Fibroblast of skin of left biceps (primary cell): ENCODE measurements around the gene ECE1.
"Not testable (repeated sequence)": the region's sequence is repeated elsewhere in the genome, so short reads cannot be mapped to it uniquely, and the experiment has no call there.

ENCODE experiments used
- DNase-seq, 2 experiments: peaks; one replicate each; pipeline ENCODE4 v3.0.0-alpha.2; 2013; ENCODE audit warnings: low read depth in 2 of 2

Gene ECE1

DNA sequence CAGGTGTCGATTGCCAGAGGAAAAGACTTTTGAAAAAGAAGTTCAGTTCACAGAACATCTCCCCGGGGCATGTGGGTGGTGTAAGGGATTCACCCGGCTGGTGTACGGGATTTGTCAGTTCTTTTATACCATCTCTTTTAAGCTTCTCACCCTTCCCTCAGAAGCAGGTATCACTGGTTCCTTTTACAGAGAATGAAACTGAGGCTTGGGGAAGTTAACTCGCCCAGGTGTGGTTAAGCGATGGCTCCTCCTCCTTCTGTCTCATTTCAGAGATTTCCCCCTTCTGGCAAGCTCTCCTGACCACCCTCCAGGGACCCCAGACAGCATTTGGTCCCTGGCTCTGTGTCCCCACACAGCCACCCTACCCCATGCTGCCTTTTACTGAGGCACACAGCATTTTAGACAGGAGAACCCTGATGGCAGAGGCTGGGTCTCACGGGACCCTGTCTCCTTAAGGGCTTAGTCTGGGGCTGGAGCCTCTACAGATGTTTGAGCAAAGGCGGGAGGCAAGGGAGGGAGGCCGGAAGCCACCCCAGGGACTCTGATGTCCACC lies 2.8 kb upstream of the ECE1 start:
- DNase-seq = no peak

- no peak for DNase-seq
Measured at GRCh38 chr1:21292503-21292983, 2.3 kb upstream of the ECE1 start.

DNA sequence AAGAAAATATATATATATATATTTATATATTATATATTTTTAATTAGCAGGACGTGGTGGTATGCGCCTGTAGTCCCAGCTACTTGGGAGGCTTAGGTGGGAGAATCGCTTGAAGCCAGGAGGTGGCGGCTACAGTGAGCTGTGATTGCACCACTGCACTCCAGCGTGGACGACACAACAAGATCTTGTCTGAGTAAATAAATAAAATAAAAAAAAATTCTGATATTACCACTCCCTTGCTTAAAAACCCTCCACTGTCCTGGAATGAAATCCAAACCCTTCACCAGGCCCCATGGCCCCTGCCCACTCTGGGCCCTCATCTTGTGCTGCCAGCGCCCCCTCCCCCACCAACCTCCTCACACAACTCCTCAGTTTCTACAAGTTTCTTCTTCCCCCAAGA lies 1.7 kb upstream of the ECE1 start:
- DNase-seq = no peak

DNA sequence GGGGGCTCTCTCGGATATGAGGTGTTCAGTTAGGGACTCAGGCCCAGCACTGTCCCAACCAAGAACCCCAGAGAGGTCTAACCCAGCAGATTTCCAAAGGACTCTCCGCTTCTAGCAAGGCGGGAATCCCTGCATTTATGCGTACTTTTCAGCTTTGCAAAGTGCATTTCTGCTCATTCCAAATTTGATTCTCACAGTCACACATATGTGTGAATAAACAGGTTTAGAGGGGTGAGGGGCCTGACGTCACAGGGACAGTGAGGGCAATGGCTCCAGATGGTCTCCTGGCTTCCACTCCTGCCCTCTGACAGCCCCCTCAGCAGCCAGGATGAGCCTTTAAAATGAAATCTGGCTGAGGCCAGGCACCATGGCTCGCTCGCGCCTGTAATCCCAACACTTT lies 921 bp upstream of the ECE1 start:
- DNase-seq = no peak

GRCh38 chr1:21290546-21290944 lies 282 bp upstream of the ECE1 start:
- DNase-seq = no peak

- no peak for DNase-seq
Measured at GRCh38 chr1:21289127-21289526, 1.1 kb downstream of the ECE1 start.

- no peak for DNase-seq
Measured at GRCh38 chr1:21287905-21288514, 2.3 kb downstream of the ECE1 start.

GRCh38 chr1:21285386-21285785 lies 4.9 kb downstream of the ECE1 start:
- not testable (repeated sequence) for DNase-seq

DNA sequence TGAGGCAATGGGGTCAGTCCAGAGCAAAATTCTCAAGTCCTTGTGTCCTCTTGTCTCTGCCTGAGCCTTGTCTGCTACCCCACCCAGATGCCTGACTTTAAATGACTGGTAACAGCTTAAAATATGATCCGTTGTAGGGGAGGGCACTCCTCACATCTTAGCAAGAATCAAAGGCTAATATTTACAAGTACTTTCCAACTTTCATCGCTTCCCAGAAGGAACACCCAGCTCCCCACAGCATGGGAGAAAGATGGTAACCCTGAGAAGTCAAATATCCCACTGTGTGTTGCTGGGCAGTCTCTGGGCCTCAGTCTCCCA lies 5.2 kb downstream of the ECE1 start:
- DNase-seq = no peak

DNA sequence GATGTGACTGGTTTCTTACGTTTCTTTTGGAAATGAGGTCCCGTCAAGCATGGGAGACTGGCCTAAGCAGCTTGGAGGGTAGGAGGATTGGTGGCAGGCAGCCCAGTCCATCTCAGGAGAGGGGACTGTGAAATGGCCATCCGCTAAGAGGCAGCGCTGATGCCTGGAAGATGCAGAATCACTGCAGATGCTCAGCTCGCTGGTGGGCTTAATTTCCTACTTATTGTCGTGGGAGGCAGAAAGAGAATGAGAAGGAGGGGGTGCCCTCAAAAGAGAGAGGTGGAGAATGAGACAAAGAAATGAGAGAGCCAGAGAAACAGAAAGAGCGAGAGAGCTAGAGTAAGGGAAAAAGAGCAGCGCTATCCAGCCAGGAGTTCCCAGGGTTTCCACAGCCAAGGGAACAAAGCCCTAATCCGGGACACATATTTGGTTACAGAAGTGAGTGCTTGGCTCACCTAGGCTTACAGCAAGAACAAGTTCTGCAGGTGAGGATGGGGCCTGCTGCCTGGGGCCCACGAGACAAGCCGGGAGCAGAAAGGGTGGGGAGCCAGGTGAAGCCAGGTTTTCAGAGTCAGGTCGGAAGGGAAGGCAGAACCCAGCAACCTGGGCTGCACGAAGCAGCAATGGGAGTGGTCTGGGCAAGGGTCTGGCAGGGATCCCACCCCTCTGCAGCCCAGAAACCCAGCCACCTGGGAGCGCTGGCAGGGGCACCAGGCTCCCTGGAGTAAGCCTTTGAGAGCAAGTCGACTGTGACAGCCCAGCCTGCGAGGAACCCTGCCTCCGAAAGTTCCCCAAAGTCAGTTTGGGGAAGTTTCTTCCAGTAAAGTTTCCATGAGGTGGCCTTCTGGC lies 5.8 kb downstream of the ECE1 start:
- no peak for DNase-seq

DNA sequence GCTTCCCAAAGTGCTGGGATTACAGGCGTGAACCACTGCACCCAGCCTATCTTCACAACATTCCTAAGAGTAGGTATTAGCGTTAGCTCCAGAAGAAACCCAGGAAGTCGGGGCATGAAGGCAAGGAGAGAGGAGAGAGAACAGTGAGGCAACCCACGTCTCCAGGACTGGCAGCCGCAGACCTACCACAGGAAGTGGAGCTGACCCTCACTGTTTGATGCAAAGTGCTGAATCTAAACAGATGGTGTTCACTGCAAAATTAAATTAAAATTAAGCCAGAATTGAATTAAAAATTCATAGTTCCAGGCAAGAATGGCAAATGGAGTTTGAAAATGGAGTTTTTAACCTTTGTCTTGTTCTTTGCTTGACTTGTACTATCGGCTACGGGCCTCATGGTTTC lies 6.7 kb downstream of the ECE1 start:
- no peak for DNase-seq

GRCh38 chr1:21282020-21282419 lies 8.2 kb downstream of the ECE1 start:
- not testable (repeated sequence) for DNase-seq

DNA sequence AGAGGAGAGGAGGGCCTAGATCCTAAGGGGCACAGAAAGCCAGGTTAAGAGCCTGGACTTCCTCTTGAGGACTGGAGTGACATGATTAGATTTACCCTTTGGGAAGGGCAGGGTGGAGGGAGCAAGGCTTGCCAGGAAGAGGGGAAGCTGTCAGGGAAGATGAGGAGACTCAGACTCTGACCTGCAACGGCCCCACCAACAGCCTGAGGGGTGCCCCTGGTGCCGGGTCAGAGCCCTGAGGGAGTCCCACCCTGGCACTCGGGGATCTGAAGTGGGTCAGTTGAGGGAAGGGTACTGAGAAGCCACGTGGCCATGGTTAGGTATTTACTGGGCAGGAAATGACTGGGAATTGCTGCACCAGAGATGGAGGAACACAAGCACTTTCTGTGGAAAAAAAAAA lies 9.8 kb downstream of the ECE1 start:
- DNase-seq = no peak

DNA sequence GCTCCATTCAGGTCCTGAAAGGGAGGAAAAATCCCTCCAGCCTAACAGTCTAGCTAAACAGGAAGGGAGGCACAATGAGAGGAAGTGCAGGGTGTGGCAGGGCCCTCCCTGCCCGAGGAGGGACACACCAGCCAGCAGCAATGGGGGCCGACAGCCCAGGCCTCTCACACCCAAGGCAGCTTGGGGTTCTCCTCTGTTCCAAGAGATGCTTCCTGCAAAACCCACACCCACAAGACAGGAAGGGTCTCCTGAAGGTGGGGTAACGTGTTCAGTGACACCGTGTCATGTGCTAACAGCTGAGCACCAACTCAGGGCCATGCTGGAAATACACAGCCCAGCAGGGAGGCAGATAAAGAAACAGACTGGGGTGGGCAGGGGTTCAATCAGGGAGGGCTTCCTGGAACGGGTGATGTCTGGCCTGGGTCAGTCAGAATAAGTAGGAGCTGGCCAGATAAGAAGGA lies 10.2 kb downstream of the ECE1 start:
- DNase-seq = no peak

DNA sequence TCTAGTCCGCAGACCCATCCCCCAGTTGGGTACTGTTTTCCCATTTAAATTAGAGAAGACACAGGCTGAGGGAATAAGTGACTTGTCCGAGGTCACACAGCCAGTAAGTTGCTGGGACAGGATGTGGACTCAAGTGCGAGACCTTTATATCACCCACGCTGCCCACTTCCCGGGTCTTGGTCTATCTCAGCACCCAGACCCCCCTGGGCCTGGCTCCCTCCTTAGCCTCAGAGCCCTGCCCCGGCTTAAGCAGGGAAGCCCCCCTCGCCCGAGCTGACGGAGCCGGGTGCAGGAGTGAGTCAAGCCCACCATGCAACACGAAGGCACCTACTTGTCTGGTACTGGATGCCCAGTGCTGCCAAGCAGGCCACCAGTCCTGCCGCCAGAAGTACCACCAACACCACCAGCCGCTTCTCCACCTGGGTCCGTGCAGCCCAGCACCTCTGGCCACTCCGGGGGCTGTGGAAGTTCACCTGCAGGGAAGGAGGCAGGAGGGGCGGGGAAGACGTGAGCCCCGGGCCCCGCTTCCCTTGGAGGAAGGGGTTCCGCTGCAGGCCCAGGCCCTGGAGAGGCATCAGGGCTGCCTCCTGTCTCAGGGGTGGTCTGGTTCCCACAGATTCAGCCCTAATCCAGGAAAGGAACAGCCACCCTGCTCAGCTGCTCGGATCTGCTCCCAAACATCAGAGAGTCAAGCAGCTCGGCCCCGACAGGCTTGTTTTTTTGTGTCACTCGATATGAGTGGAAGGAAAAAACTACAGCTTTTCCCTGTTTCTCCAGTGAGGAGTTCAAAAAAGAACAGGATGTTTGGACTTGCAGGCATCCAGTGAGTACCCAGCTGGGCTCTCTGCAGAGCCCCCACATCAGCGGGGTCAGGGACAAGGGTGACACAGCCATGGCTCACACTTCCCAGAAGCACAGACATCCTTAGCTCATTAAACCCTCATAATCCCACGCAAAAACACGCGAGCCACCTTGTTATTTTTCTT lies 11.1 kb downstream of the ECE1 start:
- DNase-seq = no peak

DNA sequence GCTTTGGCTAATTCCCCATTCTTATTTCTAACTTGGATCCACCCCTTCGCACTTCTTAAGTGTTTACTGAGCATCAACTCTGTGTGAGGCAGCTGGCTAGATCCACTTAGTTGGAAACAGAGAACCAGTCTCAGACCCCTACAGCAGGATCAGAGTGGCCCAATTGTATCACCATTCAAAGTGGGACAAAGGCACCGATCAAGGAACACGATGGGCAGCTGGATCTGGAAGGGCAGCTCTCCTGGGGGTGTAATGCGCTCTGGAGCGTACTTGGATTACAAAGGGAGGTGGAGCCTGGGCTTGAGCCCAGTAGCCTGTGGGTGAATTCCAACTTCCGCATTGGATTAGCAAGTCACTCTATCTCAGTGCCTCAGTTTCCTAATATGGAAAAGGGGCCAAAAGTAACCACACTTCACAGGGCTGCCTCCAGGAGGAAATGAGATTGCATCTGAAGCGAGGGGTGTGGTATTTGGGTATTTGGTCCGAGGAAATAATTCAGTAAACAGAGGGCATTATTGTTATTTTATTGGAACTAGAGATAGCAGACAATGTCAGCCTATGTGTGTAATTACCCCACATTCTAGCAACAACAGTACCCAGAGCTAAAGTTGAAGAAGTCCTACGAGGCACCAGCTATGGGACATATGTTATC lies 11.9 kb downstream of the ECE1 start:
- no peak for DNase-seq

DNA sequence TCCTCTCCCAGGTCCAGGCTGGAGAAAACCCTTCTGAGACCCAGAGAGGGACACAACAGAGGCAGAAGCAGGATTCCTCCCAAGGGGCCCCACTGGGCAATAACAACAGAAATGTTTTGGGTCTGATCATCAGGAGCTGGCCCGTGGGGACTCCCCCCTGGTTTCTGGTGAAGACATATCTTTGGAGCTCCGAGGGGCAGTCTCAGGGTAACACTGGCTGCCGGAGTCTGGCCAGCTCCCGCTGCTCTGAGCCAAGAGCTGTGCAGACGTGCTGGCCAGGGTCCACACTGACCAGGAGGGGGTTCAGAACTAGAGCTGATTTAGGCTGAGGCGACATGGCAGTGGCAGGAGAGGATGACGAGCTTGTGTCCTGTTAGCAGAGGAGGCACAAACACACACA lies 13.1 kb downstream of the ECE1 start:
- no peak for DNase-seq

DNA sequence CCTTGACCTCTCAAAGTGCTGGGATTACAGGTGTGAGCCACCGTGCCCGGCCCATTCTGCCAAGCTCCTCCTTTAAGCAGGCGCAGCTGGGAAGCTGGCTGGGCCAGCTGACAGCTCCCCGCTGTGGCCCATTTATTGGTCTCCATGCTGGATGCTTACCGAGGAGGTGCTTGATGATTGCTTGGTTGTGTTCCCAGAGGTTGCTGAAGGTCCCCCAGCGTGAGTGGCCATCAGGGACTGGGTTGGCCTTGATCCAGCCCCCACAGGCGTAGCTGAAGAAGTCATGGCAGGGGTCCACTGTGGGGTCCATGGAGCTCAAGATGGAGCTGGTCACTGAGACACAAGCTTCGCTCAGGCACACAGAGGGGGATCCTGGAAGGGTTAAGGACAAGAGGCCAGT lies 17.7 kb downstream of the ECE1 start:
- DNase-seq = no peak

GRCh38 chr1:21271550-21271949 lies 18.7 kb downstream of the ECE1 start:
- DNase-seq = no peak

DNA sequence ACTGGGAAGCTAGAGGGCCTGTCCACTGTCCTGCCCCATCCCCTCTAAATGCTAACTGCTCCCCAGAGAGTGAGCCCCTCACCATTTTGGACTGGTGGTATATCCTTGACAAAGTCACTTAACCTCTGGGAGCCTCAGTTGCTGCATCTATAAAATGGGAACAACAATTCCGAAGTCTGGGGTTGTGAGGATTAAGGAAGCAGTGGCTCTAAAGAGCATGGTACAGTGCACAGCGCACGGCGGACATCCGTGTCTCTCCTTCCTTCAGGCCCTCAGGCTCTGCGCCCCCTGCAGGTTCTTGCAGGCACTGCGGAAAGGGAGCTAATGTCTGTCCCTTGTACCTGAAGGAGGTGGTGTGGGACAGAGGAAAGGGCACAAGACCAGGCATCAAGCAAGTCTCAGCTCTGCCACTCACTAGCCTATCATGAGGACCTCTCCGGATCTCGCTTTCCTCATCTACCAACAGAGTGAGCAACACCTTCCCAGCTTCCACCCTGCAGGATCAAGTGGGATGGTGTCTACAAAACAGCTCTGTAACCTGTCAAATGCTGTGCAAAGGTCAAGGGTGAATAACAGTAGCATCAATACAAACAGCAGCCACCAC lies 20.1 kb downstream of the ECE1 start:
- no peak for DNase-seq
